HepG2 (cell line): ENCODE measurements around the gene IP6K1. TPM values are rescaled to one million over a fixed set of nuclear protein-coding genes. Genes with fewer than 3 reads are reported as not detected.

Experiments used
- ARID5B ChIP-seq: IDR thresholded peaks from 2 replicates; pipeline ENCODE4 v1.4.0; 2020; ENCODE audit warnings: mild to moderate bottlenecking, missing genetic modification reagents
- BCLAF1 ChIP-seq: fragments of 450-650 bp; IDR thresholded peaks from 2 replicates; pipeline ENCODE4 v1.6.1; 2017; ENCODE audit warnings: mild to moderate bottlenecking
- DR1 ChIP-seq: sonication (generic); formaldehyde crosslinking; IDR thresholded peaks from 2 replicates; pipeline ENCODE4 v1.8.0; 2021; ENCODE audit warnings: mild to moderate bottlenecking, missing genetic modification reagents, inconsistent platforms
- ERF ChIP-seq: IDR thresholded peaks from 2 replicates; pipeline ENCODE4 v1.6.1; 2018; ENCODE audit warnings: missing biosample characterization, missing genetic modification reagents
- RXRB ChIP-seq: IDR thresholded peaks from 2 replicates; pipeline ENCODE4 v1.6.1; 2016; ENCODE audit warnings: borderline replicate concordance, missing genetic modification reagents, missing compliant biosample characterization
- SP5 ChIP-seq: IDR thresholded peaks from 2 replicates; pipeline ENCODE4 v1.6.1; 2016; ENCODE audit warnings: low read depth, borderline replicate concordance
- THAP9 ChIP-seq: sonication (generic); formaldehyde crosslinking; IDR thresholded peaks from 2 replicates; pipeline ENCODE4; 2020; ENCODE audit warnings: missing genetic modification reagents, mild to moderate bottlenecking, borderline replicate concordance
- TOPORS ChIP-seq: sonication (generic); formaldehyde crosslinking; IDR thresholded peaks from 2 replicates; pipeline ENCODE4 v1.8.0; 2023; ENCODE audit warnings: mild to moderate bottlenecking, missing genetic modification reagents
- ZC3H4 ChIP-seq: sonication (generic); formaldehyde crosslinking; IDR thresholded peaks from 2 replicates; pipeline ENCODE4 v1.4.0; 2020; ENCODE audit warnings: missing genetic modification reagents, borderline replicate concordance
- ZNF143 ChIP-seq: sonication (generic); formaldehyde crosslinking; IDR thresholded peaks from 2 replicates; pipeline ENCODE4 v1.4.0; 2020; ENCODE audit warnings: missing genetic modification reagents
- ZNF281 ChIP-seq: sonication (generic); formaldehyde crosslinking; IDR thresholded peaks from 2 replicates; pipeline ENCODE4 v1.4.0; 2020; ENCODE audit warnings: missing genetic modification reagents, borderline replicate concordance
- ZNF550 ChIP-seq: sonication (generic); formaldehyde crosslinking; IDR thresholded peaks from 2 replicates; pipeline ENCODE4 v1.4.0; 2020; ENCODE audit warnings: mild to moderate bottlenecking, missing genetic modification reagents, borderline replicate concordance
- ZNF552 ChIP-seq: sonication (generic); formaldehyde crosslinking; IDR thresholded peaks from 2 replicates; pipeline ENCODE4 v1.9.0; 2022; ENCODE audit warnings: missing genetic modification reagents, mild to moderate bottlenecking, borderline replicate concordance
- ZNF660 ChIP-seq: sonication (generic); formaldehyde crosslinking; IDR thresholded peaks from 2 replicates; pipeline ENCODE4 v1.5.1; 2020; ENCODE audit warnings: mild to moderate bottlenecking, low read depth, missing genetic modification reagents, borderline replicate concordance
- ZNF768 ChIP-seq: sonication (generic); formaldehyde crosslinking; IDR thresholded peaks from 2 replicates; pipeline ENCODE4 v1.4.0; 2020; ENCODE audit warnings: missing genetic modification reagents
- polyA plus RNA-seq, 8 experiments: library from polyadenylated mRNA; depleted of rRNA in 3 of 8; stranded (reverse) in 7 of 8; unstranded in 1 of 8; fragments of >200 nt; fragmentation: Illumina TruSeq in 4 of 8; extraction: Trizol in 4 of 8; gene quantifications; 2 replicates each; pipeline versions ENCODE4 v1.2.1 to v1.2.3, GENCODE V29; 2011 to 2016; ENCODE audit warnings: low read depth in 4 of 8, missing spikeins in 1 of 8, mixed read lengths in 1 of 8; ENCODE audit not compliant: insufficient read depth in 1 of 8
- total RNA-seq, 5 experiments: library from RNA; depleted of rRNA; stranded (reverse); fragments of >200 nt; fragmentation: Illumina TruSeq; extraction: Trizol; gene quantifications; 2 replicates each; pipeline ENCODE4 v1.2.3, GENCODE V29; 2016; ENCODE audit warnings: low read depth in 1 of 5

The IP6K1 gene
- total and polyA plus RNA-seq, 2 of the 13 experiments (the other 11 are each of a cell fraction or from before 2014, with no cell fraction given), result 17.7 to 29.7 TPM

- peak; percentile 72; the same call in 1 of the 2 replicates for TF ChIP-seq THAP9
- TF ChIP-seq ZNF660, result no peak
- no peak for TF ChIP-seq ZNF143
- peak; percentile 48; the same call in 1 of the 2 replicates for TF ChIP-seq ZNF768 (CRISPR knock-in tag)
- peak; percentile 48; the same call in 1 of the 2 replicates for TF ChIP-seq SP5 (CRISPR knock-in tag)
- peak; percentile 9; the same call in 1 of the 2 replicates for TF ChIP-seq ARID5B
- no peak for TF ChIP-seq ZNF281 (CRISPR knock-in tag)
- TF ChIP-seq DR1 (CRISPR knock-in tag), result peak; percentile 72; the same call in 1 of the 2 replicates
- TF ChIP-seq TOPORS, result no peak
- TF ChIP-seq ZNF552 (CRISPR knock-in tag), result peak; percentile 71; the same call in 1 of the 2 replicates
- no peak; the same call in 1 of the 2 replicates for TF ChIP-seq RXRB
- TF ChIP-seq ZNF550 (CRISPR knock-in tag), result no peak; the same call in 1 of the 2 replicates
- TF ChIP-seq BCLAF1, result no peak
- peak; percentile 16; the same call in 1 of the 2 replicates for TF ChIP-seq ERF (CRISPR knock-in tag)
- TF ChIP-seq ZC3H4 (CRISPR knock-in tag), result no peak
Measured at GRCh38 chr3:49723628-49724551, 62.5 kb downstream of the IP6K1 start, which contains the start of gene GMPPB (continued).
